DMS114 treated with DMSO at 0.1 percent for 48 hours (cell line): ENCODE results near the gene ABHD1.
"Not testable (repeated sequence)": the region's sequence is repeated elsewhere in the genome, so short reads cannot be mapped to it uniquely, and the experiment has no call there.

Experiments used
- DNase-seq: peaks from one replicate; lab custom pipeline; 2025; ENCODE audit not compliant: unreplicated experiment; lab: John Stamatoyannopoulos, UW

ABHD1 gene

GRCh38 chr2:27162151-27163121 lies 38.8 kb downstream of the ABHD1 start:
- no peak for DNase-seq

GRCh38 chr2:27164960-27165763 lies 41.5 kb downstream of the ABHD1 start:
- no peak for DNase-seq

- no peak for DNase-seq
Observed at GRCh38 chr2:27170581-27171337, 47.1 kb downstream of the ABHD1 start.

- no peak for DNase-seq
Observed at GRCh38 chr2:27171351-27171848, 47.8 kb downstream of the ABHD1 start.

- DNase-seq = no peak
Observed at GRCh38 chr2:27174638-27175037, 51.0 kb downstream of the ABHD1 start.

GRCh38 chr2:27175330-27175729 lies 51.7 kb downstream of the ABHD1 start:
- DNase-seq = no peak

- not testable (repeated sequence) for DNase-seq
Observed at GRCh38 chr2:27175781-27176180, 52.2 kb downstream of the ABHD1 start.

GRCh38 chr2:27177441-27178351 lies 54.1 kb downstream of the ABHD1 start:
- no peak for DNase-seq

- no peak for DNase-seq
Observed at GRCh38 chr2:27178469-27178868, 54.9 kb downstream of the ABHD1 start.

GRCh38 chr2:27179344-27180000 lies 55.9 kb downstream of the ABHD1 start:
- DNase-seq = no peak
